Subcutaneous abdominal adipose tissue (tissue), 5 donors: ENCODE data around the gene PLEKHA3.

Experiments
- H3K27ac ChIP-seq: one replicate; pipeline ENCODE4 v1.7.0; 2013; ENCODE audit warnings: low read depth, mild to moderate bottlenecking, inconsistent platforms, low read length, moderate library complexity
- H3K27me3 ChIP-seq, 5 donors: one replicate each; pipeline ENCODE4 v1.7.0; 2013; ENCODE audit warnings: low read length in 5 of 5, inconsistent platforms in 1 of 5; ENCODE audit not compliant: control insufficient read depth in 5 of 5, insufficient read depth in 4 of 5
- H3K36me3 ChIP-seq, 5 donors: one replicate each; pipeline ENCODE4 v1.7.0; 2013; ENCODE audit warnings: low read length in 5 of 5; ENCODE audit not compliant: control insufficient read depth in 5 of 5, insufficient read depth in 5 of 5
- H3K4me1 ChIP-seq, 5 donors: one replicate each; pipeline ENCODE4 v1.7.0; 2013; ENCODE audit warnings: low read length in 5 of 5, mild to moderate bottlenecking in 3 of 5, moderate library complexity in 1 of 5; ENCODE audit not compliant: control insufficient read depth in 5 of 5, insufficient read depth in 5 of 5
- H3K4me3 ChIP-seq, 5 donors: one replicate each; pipeline ENCODE4 v1.7.0; 2013; ENCODE audit warnings: low read length in 5 of 5, low read depth in 1 of 5
- H3K9ac ChIP-seq, 5 donors: one replicate each; pipeline ENCODE4 v1.7.0; 2013; ENCODE audit warnings: low read length in 5 of 5, mild to moderate bottlenecking in 4 of 5, moderate library complexity in 3 of 5
- H3K9me3 ChIP-seq, 5 donors: one replicate each; pipeline ENCODE4 v1.7.0; 2013; ENCODE audit warnings: low read length in 5 of 5; ENCODE audit not compliant: control insufficient read depth in 5 of 5
- donor health status: healthy.
- donor health status: healthy.
- donor health status: healthy.
- donor health status: healthy.
- donor health status: healthy.

The PLEKHA3 gene

DNA sequence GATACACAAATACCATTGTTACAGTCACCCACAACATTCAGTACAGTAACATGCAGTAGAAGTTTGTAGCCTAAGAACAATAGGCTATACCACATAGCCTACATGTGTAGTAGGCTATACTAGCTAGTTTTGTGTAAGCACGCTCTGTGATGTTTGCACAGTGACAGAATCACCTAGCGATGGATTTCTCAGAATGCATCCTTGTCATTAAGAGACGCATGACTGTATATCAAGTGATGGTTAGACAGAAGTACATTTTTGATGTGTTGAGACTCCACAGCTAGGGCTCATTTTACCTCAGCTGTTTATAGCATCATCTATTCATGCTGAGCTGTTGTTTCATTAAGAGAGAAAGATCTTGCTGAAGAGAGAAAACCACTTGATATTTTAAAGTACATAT, 19.4 kb downstream of the PLEKHA3 start:
- Histone ChIP-seq H3K4me3 (no peak overlapping the region), H3K27ac (no peak overlapping the region), H3K9ac (no peak overlapping the region), H3K9me3 (no peaks in the 10 kb centered on the region), H3K4me1 (no peaks in the 10 kb centered on the region), H3K27me3 (no peaks in the 10 kb centered on the region), H3K36me3 (peaks cover 62 to 79% (median 76%) of the 10 kb centered on the region in 5 donors)

DNA sequence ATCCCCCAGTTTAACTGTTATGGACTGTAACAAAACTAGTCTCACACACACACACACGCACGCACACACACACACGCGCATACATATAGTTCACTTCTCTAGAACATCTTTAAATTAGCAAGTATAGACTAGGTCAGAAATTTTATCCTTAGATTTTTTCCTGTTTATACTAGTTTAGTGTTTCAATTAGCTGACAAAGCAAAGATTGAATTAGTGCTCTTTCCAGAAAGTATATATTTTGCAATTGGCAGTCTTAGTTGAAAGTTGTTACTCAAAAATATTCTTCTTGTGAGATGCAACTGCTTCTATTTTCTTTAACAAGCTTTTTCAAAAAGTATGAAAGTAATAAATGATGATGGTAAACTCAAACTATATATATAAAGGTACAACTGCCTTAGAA, 22.5 kb downstream of the PLEKHA3 start:
- H3K36me3 ChIP-seq: peaks cover 40 to 66% (median 51%) of the 10 kb centered on the region in 5 donors
- H3K4me1 ChIP-seq: peaks cover 0 to 11% (median 5%) of the 10 kb centered on the region in 5 donors
- no peaks in the 10 kb centered on the region for H3K9me3 ChIP-seq
- H3K4me3 ChIP-seq: no peak overlapping the region
- no peak overlapping the region for H3K27ac ChIP-seq
- no peaks in the 10 kb centered on the region for H3K27me3 ChIP-seq
- H3K9ac ChIP-seq: no peak overlapping the region

DNA sequence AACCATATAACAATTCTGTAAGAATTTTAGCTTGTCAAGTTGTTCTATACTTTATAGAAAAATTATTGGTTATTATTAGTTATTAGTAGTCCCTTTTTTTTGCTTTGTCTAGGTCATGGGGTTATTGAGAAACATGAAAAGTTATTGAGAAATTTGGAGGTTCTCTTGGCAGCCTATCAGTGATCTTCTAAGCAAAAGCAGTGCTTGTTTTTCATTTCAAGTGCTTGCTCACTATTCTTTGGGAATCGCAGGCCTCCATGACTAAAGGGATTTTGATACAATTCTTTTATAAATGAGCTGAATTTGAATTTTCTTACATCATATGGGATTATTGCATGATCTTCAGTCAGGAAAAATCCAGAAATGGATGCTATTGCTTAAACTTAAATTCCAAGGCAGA, 25.8 kb downstream of the PLEKHA3 start:
- Histone ChIP-seq H3K9me3 (no peaks in the 10 kb centered on the region), H3K27ac (peak overlapping the region; percentile 85), H3K4me3 (no peak overlapping the region), H3K9ac (no peak overlapping the region), H3K36me3 (peaks cover 26 to 43% (median 34%) of the 10 kb centered on the region in 5 donors), H3K4me1 (peaks cover 0 to 11% (median 5%) of the 10 kb centered on the region in 5 donors), H3K27me3 (no peaks in the 10 kb centered on the region)

- Histone ChIP-seq H3K4me3 (no peak overlapping the region), H3K27ac (peak overlapping the region; percentile 85), H3K9ac (no peak overlapping the region), H3K36me3 (peaks cover 26 to 39% (median 31%) of the 10 kb centered on the region in 5 donors), H3K4me1 (peaks cover 0 to 11% (median 5%) of the 10 kb centered on the region in 5 donors), H3K9me3 (no peaks in the 10 kb centered on the region), H3K27me3 (no peaks in the 10 kb centered on the region)
These were observed 26.3 kb downstream of the PLEKHA3 start for GRCh38 chr2:178506524-178506923.

DNA sequence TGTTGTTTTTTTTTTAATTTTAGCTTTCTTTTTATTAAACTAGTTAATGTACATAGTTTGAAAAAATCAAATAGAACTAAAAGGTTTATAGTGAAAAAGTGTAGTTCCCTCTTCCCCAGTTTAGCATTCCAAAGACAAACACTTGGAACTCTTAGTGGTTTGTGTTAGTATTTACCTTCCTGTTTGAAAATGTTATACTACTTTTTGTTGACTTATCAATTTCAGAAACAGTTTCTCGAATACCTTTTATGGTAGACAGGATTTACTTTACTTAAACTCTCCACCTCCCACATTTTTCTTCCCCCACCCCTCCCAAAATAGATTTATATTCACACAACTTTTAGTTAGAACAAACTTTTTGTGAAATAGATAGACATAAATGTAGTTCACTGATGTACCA, 26.7 kb downstream of the PLEKHA3 start:
- H3K27ac ChIP-seq: peak overlapping the region; percentile 85
- no peaks in the 10 kb centered on the region for H3K27me3 ChIP-seq
- H3K4me1 ChIP-seq: peaks cover 0 to 11% (median 5%) of the 10 kb centered on the region in 5 donors
- H3K36me3 ChIP-seq: peaks cover 24 to 35% (median 27%) of the 10 kb centered on the region in 5 donors
- H3K9ac ChIP-seq: peak overlapping the region in 1 of 5 donors; percentile 20
- no peaks in the 10 kb centered on the region for H3K9me3 ChIP-seq
- H3K4me3 ChIP-seq: no peak overlapping the region

GRCh38 chr2:178508646-178509045, 28.4 kb downstream of the PLEKHA3 start:
- no peak overlapping the region for H3K9ac ChIP-seq
- H3K9me3 ChIP-seq: no peaks in the 10 kb centered on the region
- no peak overlapping the region for H3K27ac ChIP-seq
- H3K36me3 ChIP-seq: peaks cover 14 to 20% (median 17%) of the 10 kb centered on the region in 5 donors
- H3K4me3 ChIP-seq: no peak overlapping the region
- peaks cover 0 to 11% (median 5%) of the 10 kb centered on the region in 5 donors for H3K4me1 ChIP-seq
- no peaks in the 10 kb centered on the region for H3K27me3 ChIP-seq

GRCh38 chr2:178510384-178510783, 30.1 kb downstream of the PLEKHA3 start:
- no peaks in the 10 kb centered on the region for H3K9me3 ChIP-seq
- peaks cover 0 to 11% (median 5%) of the 10 kb centered on the region in 5 donors for H3K4me1 ChIP-seq
- H3K4me3 ChIP-seq: no peak overlapping the region
- no peak overlapping the region for H3K9ac ChIP-seq
- no peaks in the 10 kb centered on the region for H3K27me3 ChIP-seq
- H3K36me3 ChIP-seq: peaks cover 7 to 17% (median 11%) of the 10 kb centered on the region in 5 donors
- no peak overlapping the region for H3K27ac ChIP-seq

DNA sequence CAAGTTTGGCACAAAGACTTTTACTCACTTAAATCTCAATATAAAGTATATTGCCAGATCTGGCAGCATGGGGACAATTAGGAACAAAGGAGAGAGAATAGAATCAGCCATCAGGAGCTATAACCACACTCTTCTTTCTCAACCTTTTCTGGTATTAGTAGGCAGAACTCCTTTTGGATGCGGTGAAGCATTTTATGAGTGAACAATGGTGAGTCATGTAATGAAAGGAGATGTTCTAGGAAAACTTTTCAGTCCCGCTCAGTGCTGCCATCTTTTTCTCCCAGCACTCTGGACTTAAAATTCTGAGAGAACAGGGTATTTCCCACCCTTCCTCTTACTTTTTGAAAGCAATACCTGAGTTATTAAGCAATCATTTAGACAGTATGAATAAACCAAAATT, 32.2 kb downstream of the PLEKHA3 start:
- no peak overlapping the region for H3K9ac ChIP-seq
- no peaks in the 10 kb centered on the region for H3K27me3 ChIP-seq
- H3K9me3 ChIP-seq: no peaks in the 10 kb centered on the region
- peaks cover 9 to 19% (median 15%) of the 10 kb centered on the region in 5 donors for H3K36me3 ChIP-seq
- no peak overlapping the region for H3K27ac ChIP-seq
- H3K4me3 ChIP-seq: no peak overlapping the region
- H3K4me1 ChIP-seq: no peaks in the 10 kb centered on the region

GRCh38 chr2:178513876-178514275, 33.6 kb downstream of the PLEKHA3 start:
- Histone ChIP-seq H3K9me3 (no peaks in the 10 kb centered on the region), H3K9ac (no peak overlapping the region), H3K27ac (no peak overlapping the region), H3K4me1 (no peaks in the 10 kb centered on the region), H3K4me3 (no peak overlapping the region), H3K36me3 (peaks cover 13 to 32% (median 22%) of the 10 kb centered on the region in 5 donors), H3K27me3 (no peaks in the 10 kb centered on the region)

GRCh38 chr2:178514664-178515063, 34.4 kb downstream of the PLEKHA3 start:
- Histone ChIP-seq H3K27ac (no peak overlapping the region), H3K4me3 (no peak overlapping the region), H3K9me3 (no peaks in the 10 kb centered on the region), H3K36me3 (peaks cover 10 to 35% (median 20%) of the 10 kb centered on the region in 5 donors), H3K4me1 (no peaks in the 10 kb centered on the region), H3K27me3 (no peaks in the 10 kb centered on the region), H3K9ac (no peak overlapping the region)
